ENCODE measurements around the gene MTHFD2L. TPM values are rescaled to one million over a fixed set of nuclear protein-coding genes. Genes with fewer than 3 reads are reported as not detected.
"Not testable (repeated sequence)": the region's sequence is repeated elsewhere in the genome, so short reads cannot be mapped to it uniquely, and the experiment has no call there.

MTHFD2L gene
- polyA plus RNA-seq, 3 donors = 4.3 to 7.0 (median 4.8) TPM

GRCh38 chr4:74125029-74125428 is 32.9 kb upstream of the MTHFD2L start:
- no CpG with 5 or more reads among the region's 1 CpG for WGBS (ENCODE audit: insufficient coverage)
- Histone ChIP-seq H4K20me1 (ENCODE audit: insufficient read depth, low read length) (no peaks in the 10 kb centered on the region), H2AFZ (ENCODE audit: insufficient read depth, low read depth, low read length, poor library complexity, severe bottlenecking) (no peak overlapping the region), H3K9ac (ENCODE audit: insufficient read depth, low read length, poor library complexity, severe bottlenecking) (no peak overlapping the region), H3K27ac (ENCODE audit: low read depth in 1 of 2, low read length in 2 of 2) (no peak overlapping the region), H3K4me1 (ENCODE audit: control insufficient read depth in 1 of 2, insufficient read depth in 2 of 2, low read length in 2 of 2) (no peaks in the 10 kb centered on the region), H3K36me3 (replicated peaks in 1 of 2; ENCODE audit: control insufficient read depth in 1 of 2, insufficient read depth in 2 of 2, low read length in 2 of 2) (no peaks in the 10 kb centered on the region), H3K9me3 (replicated peaks in 1 of 2; ENCODE audit: control insufficient read depth in 1 of 2, insufficient read depth in 1 of 2, low read length in 2 of 2) (peaks cover 0 to 8% of the 10 kb centered on the region in 2 donors), H3K4me3 (replicated peaks in 1 of 3; ENCODE audit: low read depth in 2 of 3, low read length in 3 of 3) (no peak overlapping the region), H3K4me2 (replicated peaks; ENCODE audit: extremely low read depth, low read length, poor library complexity, severe bottlenecking) (no peak overlapping the region), H3K79me2 (ENCODE audit: insufficient read depth, low read length) (no peaks in the 10 kb centered on the region), H3K27me3 (ENCODE audit: control insufficient read depth in 2 of 2, insufficient read depth in 2 of 2, low read length in 2 of 2) (no peaks in the 10 kb centered on the region)
- Mint-ChIP-seq H3K27ac (no peak overlapping the region), H3K36me3 (peaks cover 0 to 2% of the 10 kb centered on the region in 2 donors), H3K4me3 (no peak overlapping the region), H3K9me3 (peaks cover 2 to 18% (median 9%) of the 10 kb centered on the region in 7 donors), H3K4me1 (no peaks in the 10 kb centered on the region), H3K27me3 (ENCODE audit: low read depth in 3 of 3) (no peaks in the 10 kb centered on the region)
- TF ChIP-seq, protein P1, sequence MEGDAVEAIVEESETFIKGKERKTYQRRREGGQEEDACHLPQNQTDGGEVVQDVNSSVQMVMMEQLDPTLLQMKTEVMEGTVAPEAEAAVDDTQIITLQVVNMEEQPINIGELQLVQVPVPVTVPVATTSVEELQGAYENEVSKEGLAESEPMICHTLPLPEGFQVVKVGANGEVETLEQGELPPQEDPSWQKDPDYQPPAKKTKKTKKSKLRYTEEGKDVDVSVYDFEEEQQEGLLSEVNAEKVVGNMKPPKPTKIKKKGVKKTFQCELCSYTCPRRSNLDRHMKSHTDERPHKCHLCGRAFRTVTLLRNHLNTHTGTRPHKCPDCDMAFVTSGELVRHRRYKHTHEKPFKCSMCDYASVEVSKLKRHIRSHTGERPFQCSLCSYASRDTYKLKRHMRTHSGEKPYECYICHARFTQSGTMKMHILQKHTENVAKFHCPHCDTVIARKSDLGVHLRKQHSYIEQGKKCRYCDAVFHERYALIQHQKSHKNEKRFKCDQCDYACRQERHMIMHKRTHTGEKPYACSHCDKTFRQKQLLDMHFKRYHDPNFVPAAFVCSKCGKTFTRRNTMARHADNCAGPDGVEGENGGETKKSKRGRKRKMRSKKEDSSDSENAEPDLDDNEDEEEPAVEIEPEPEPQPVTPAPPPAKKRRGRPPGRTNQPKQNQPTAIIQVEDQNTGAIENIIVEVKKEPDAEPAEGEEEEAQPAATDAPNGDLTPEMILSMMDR (IDR thresholded peaks at IDR 0.05) = no peak
- intact Hi-C loops (cut with micrococcal nuclease) = no loop called here
- no peak for DNase-seq

DNA sequence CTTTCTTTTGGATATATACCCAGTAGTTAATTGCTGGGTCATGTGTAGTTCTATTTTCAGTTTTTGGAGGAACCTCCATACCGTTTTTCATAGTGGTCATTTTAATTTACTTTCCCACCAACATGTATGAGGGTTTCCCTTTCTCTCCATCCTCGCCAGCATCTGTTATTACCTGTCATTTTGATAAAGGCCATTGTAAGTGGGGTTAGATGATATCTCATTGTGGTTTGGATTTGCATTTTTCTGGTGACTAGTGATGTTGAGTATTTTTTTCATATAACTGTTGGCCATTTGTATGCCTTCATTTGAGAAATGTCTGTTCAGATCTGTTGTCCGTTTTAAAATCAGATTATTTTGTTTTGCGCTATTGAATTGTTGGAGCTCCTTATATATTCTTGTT is 30.2 kb upstream of the MTHFD2L start:
- WGBS (ENCODE audit: insufficient coverage) = no CpG with 5 or more reads among the region's 4 CpGs
- TF ChIP-seq, protein P1 (IDR thresholded peaks at IDR 0.05) = no peak
- intact Hi-C loops (cut with micrococcal nuclease) = no loop called here
- no peak overlapping the region for H3K27ac ChIP-seq (ENCODE audit: low read depth in 1 of 2, low read length in 2 of 2)
- H3K27me3 ChIP-seq (ENCODE audit: control insufficient read depth in 2 of 2, insufficient read depth in 2 of 2, low read length in 2 of 2) = no peaks in the 10 kb centered on the region
- H3K79me2 ChIP-seq (ENCODE audit: insufficient read depth, low read length) = no peaks in the 10 kb centered on the region
- H3K4me3 ChIP-seq (replicated peaks in 1 of 3; ENCODE audit: low read depth in 2 of 3, low read length in 3 of 3) = no peak overlapping the region
- no peaks in the 10 kb centered on the region for H3K4me1 ChIP-seq (ENCODE audit: control insufficient read depth in 1 of 2, insufficient read depth in 2 of 2, low read length in 2 of 2)
- H3K4me2 ChIP-seq (replicated peaks; ENCODE audit: extremely low read depth, low read length, poor library complexity, severe bottlenecking) = no peak overlapping the region
- no peaks in the 10 kb centered on the region for H3K36me3 ChIP-seq (replicated peaks in 1 of 2; ENCODE audit: control insufficient read depth in 1 of 2, insufficient read depth in 2 of 2, low read length in 2 of 2)
- no peak overlapping the region for H3K27ac Mint-ChIP-seq
- H3K9ac ChIP-seq (ENCODE audit: insufficient read depth, low read length, poor library complexity, severe bottlenecking) = no peak overlapping the region
- no peak for DNase-seq
- H3K36me3 Mint-ChIP-seq = no peaks in the 10 kb centered on the region
- H3K9me3 ChIP-seq (replicated peaks in 1 of 2; ENCODE audit: control insufficient read depth in 1 of 2, insufficient read depth in 1 of 2, low read length in 2 of 2) = no peaks in the 10 kb centered on the region
- no peak overlapping the region for H3K4me3 Mint-ChIP-seq
- H3K9me3 Mint-ChIP-seq = peaks cover 2 to 16% (median 4%) of the 10 kb centered on the region in 7 donors
- no peak overlapping the region for H2AFZ ChIP-seq (ENCODE audit: insufficient read depth, low read depth, low read length, poor library complexity, severe bottlenecking)
- H3K4me1 Mint-ChIP-seq = no peaks in the 10 kb centered on the region
- H3K27me3 Mint-ChIP-seq (ENCODE audit: low read depth in 3 of 3) = no peaks in the 10 kb centered on the region
- no peaks in the 10 kb centered on the region for H4K20me1 ChIP-seq (ENCODE audit: insufficient read depth, low read length)

DNA sequence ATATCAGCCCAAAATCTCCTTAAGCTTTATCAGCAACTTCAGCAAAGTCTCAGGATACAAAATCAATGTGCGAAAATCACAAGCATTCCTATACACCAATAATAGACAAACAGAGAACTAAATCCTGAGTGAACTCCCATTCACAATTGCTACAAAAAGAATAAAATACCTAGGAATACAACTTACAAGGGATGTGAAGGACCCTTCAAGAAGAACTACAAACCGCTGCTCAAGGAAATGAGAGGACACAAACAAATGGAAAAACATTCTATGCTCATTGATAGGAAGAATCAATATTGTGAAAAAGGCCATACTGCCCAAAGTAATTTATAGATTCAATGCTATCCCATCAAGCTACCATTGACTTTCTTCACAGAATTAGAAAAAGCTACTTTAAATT is 27.1 kb upstream of the MTHFD2L start:
- H3K27me3 Mint-ChIP-seq (ENCODE audit: low read depth in 3 of 3); H3K79me2 ChIP-seq (ENCODE audit: insufficient read depth, low read length); H3K27me3 ChIP-seq (ENCODE audit: control insufficient read depth in 2 of 2, insufficient read depth in 2 of 2, low read length in 2 of 2); H3K4me1 Mint-ChIP-seq; DNase-seq; H2AFZ ChIP-seq (ENCODE audit: insufficient read depth, low read depth, low read length, poor library complexity, severe bottlenecking); H3K27ac ChIP-seq (ENCODE audit: low read depth in 1 of 2, low read length in 2 of 2); H3K4me1 ChIP-seq (ENCODE audit: control insufficient read depth in 1 of 2, insufficient read depth in 2 of 2, low read length in 2 of 2); H3K4me2 ChIP-seq (replicated peaks; ENCODE audit: extremely low read depth, low read length, poor library complexity, severe bottlenecking); H3K9ac ChIP-seq (ENCODE audit: insufficient read depth, low read length, poor library complexity, severe bottlenecking); H3K4me3 ChIP-seq (replicated peaks in 1 of 3; ENCODE audit: low read depth in 2 of 3, low read length in 3 of 3); H3K36me3 ChIP-seq (replicated peaks in 1 of 2; ENCODE audit: control insufficient read depth in 1 of 2, insufficient read depth in 2 of 2, low read length in 2 of 2); H4K20me1 ChIP-seq (ENCODE audit: insufficient read depth, low read length); H3K36me3 Mint-ChIP-seq; H3K27ac Mint-ChIP-seq; H3K4me3 Mint-ChIP-seq; H3K9me3 ChIP-seq (replicated peaks in 1 of 2; ENCODE audit: control insufficient read depth in 1 of 2, insufficient read depth in 1 of 2, low read length in 2 of 2): not testable (repeated sequence)
- intact Hi-C loops (cut with micrococcal nuclease) = loop anchor here in 1 of 2 donors (10.0 kb wide), 1 partner anchor 476 kb away; no protein-coding TSS in a partner anchor
- WGBS (ENCODE audit: insufficient coverage) = no CpG with 5 or more reads among the region's 2 CpGs
- H3K9me3 Mint-ChIP-seq = peaks cover 2 to 16% (median 4%) of the 10 kb centered on the region in 7 donors

Data from CD14-positive monocyte (primary cell).